ENCODE data around the gene TPGS2. TPM values are rescaled to one million over a fixed set of nuclear protein-coding genes. Genes with fewer than 3 reads are reported as not detected.

The TPGS2 gene
- total RNA-seq, 4 donors from 2014 or later: 53.7 to 130 (median 95.6) TPM

DNA sequence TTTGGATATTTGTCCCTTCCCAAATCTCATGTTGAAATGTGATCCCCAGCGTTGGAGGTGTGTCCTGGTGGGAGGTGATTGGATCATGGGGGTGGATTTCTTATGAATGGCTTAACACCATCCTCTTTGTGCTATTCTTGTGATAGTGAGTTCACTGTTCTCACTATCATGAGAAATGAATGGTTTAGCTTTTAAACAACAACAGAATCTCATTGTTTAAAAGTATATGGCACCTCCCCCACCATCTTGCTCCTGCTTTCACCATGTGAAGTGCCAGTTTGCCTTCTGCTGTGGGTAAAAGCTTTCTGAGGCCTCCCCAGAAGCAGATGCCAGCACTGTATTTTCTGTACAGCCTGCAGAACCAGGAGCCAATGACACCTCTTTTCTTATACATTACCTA, 38.3 kb upstream of the TPGS2 start:
- H3K27ac ChIP-seq: no peak overlapping the region
- 83 to 100% methylated on average over 1 of the region's 1 CpG for WGBS, 2 donors (ENCODE audit: low coverage in 1 of 2)

DNA sequence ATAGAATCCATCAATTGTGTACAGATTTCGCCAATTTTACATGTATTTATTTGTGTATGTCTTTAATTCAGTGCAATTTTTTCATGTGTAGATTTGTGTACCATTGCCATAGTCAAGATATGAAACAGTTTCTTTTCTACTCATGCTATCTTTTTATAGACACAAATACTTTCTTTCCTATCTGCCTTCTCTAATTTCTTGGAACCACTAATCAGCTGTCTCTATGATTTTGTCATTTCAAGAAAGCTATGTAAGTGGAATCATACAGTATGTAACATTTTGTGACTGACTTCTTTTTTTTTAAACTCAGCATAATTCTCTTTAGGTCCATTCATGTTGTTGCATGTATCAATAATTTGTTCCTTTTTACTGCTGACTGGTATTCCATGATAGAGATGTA, 33.4 kb upstream of the TPGS2 start:
- DNase-seq: no peak
- H3K27ac ChIP-seq: no peak overlapping the region
- no peaks in the 10 kb centered on the region for H3K27me3 ChIP-seq
- no peak overlapping the region for H3K4me3 ChIP-seq
- H3K4me1 ChIP-seq: no peaks in the 10 kb centered on the region
- no peaks in the 10 kb centered on the region for H3K9me3 ChIP-seq
- intact Hi-C loops (cut with DNase I; ENCODE audit: low total_unique reads): no loop called here
- in situ Hi-C loops (cut with MboI; ENCODE audit: low pct_ligation_motif_present in 1 of 4, low pct_unique_long_range_greater_than_20kb in 1 of 4, low sequenced_read_pairs in 3 of 4): no loop called here
- no peaks in the 10 kb centered on the region for H3K36me3 ChIP-seq
- TF ChIP-seq, protein P1, sequence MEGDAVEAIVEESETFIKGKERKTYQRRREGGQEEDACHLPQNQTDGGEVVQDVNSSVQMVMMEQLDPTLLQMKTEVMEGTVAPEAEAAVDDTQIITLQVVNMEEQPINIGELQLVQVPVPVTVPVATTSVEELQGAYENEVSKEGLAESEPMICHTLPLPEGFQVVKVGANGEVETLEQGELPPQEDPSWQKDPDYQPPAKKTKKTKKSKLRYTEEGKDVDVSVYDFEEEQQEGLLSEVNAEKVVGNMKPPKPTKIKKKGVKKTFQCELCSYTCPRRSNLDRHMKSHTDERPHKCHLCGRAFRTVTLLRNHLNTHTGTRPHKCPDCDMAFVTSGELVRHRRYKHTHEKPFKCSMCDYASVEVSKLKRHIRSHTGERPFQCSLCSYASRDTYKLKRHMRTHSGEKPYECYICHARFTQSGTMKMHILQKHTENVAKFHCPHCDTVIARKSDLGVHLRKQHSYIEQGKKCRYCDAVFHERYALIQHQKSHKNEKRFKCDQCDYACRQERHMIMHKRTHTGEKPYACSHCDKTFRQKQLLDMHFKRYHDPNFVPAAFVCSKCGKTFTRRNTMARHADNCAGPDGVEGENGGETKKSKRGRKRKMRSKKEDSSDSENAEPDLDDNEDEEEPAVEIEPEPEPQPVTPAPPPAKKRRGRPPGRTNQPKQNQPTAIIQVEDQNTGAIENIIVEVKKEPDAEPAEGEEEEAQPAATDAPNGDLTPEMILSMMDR (IDR thresholded peaks at IDR 0.05): no peak
- 67 to 98% methylated on average over 1 of the region's 1 CpG for WGBS, 2 donors (ENCODE audit: low coverage in 1 of 2)

More for the DNA sequence above, 38.3 kb upstream of the TPGS2 start:
- DNase-seq: no peak
- Histone ChIP-seq H3K27me3 (no peaks in the 10 kb centered on the region), H3K9me3 (no peaks in the 10 kb centered on the region), H3K4me3 (no peak overlapping the region), H3K4me1 (no peaks in the 10 kb centered on the region), H3K36me3 (no peaks in the 10 kb centered on the region)
- in situ Hi-C loops (cut with MboI; ENCODE audit: low pct_ligation_motif_present in 1 of 4, low pct_unique_long_range_greater_than_20kb in 1 of 4, low sequenced_read_pairs in 3 of 4): no loop called here
- TF ChIP-seq EP300 (IDR thresholded peaks at IDR 0.05; ENCODE audit: low read depth) (no peak), POLR2AphosphoS5 (IDR thresholded peaks at IDR 0.05) (no peak), POLR2A (IDR thresholded peaks at IDR 0.05) (no peak)
- TF ChIP-seq, protein P1 (IDR thresholded peaks at IDR 0.05): no peak
- intact Hi-C loops (cut with DNase I; ENCODE audit: low total_unique reads): no loop called here

DNA sequence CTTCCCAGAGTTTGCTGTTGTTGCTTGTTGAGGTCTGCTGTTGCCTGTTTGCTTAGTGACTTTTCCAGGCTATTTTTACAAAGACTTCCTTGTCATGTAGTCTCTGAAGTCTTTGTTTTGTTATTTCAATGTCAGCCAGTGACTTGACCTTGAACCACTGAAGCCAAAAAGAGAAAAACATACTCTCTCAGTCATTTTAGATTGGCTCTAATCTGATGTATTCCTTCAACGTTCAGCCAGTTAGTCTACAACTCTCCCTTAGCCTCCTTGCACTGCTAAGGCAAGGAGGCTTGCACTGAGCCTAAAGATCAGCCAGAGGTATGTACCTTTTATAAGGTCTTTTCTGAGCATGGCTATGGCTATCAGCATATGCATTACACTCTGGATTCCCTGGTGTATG, 28.0 kb upstream of the TPGS2 start:
- in situ Hi-C loops (cut with MboI; ENCODE audit: low pct_ligation_motif_present in 1 of 4, low pct_unique_long_range_greater_than_20kb in 1 of 4, low sequenced_read_pairs in 3 of 4) (no loop called here), intact Hi-C loops (cut with DNase I; ENCODE audit: low total_unique reads) (no loop called here)
- H3K4me1 ChIP-seq: no peaks in the 10 kb centered on the region
- H3K4me3 ChIP-seq: no peak overlapping the region
- H3K27ac ChIP-seq: no peak overlapping the region
- WGBS, 2 donors (ENCODE audit: low coverage in 1 of 2): 41 to 67% methylated on average over 1 of the region's 1 CpG
- peaks cover 0 to 7% (median 1%) of the 10 kb centered on the region in 4 donors for H3K36me3 ChIP-seq
- TF ChIP-seq EP300 (IDR thresholded peaks at IDR 0.05; ENCODE audit: low read depth) (no peak), POLR2AphosphoS5 (IDR thresholded peaks at IDR 0.05) (no peak), POLR2A (IDR thresholded peaks at IDR 0.05) (no peak)
- TF ChIP-seq, protein P1 (IDR thresholded peaks at IDR 0.05): no peak
- H3K27me3 ChIP-seq: no peaks in the 10 kb centered on the region
- DNase-seq: no peak
- peaks cover 1 to 3% of the 10 kb centered on the region in 2 donors for H3K9me3 ChIP-seq

DNA sequence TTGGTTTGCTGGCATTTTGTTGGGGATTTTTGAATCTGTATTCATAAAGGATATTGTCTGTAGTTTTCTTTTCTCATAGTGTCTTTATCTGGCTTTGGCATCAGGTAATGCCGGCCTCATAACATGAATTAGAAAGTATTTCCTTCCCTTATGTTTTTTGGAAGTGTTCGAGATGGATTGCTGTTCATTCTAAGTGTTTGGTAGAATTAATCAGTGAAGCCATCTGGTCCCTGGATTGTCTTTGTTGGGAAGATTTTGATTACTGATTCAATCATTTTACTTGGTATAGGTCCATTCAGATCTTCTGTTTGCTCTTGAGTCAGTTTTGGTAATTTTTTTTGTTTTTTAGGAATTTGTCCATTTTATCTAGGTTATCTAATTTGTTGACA, 22.4 kb upstream of the TPGS2 start:
- intact Hi-C loops (cut with DNase I; ENCODE audit: low total_unique reads): no loop called here
- in situ Hi-C loops (cut with MboI; ENCODE audit: low pct_ligation_motif_present in 1 of 4, low pct_unique_long_range_greater_than_20kb in 1 of 4, low sequenced_read_pairs in 3 of 4): no loop called here
- peaks cover 0 to 7% (median 3%) of the 10 kb centered on the region in 4 donors for H3K36me3 ChIP-seq
- WGBS, 2 donors (ENCODE audit: low coverage in 1 of 2): 82 to 95% methylated on average over 2 of the region's 2 CpGs
- DNase-seq: no peak
- H3K27me3 ChIP-seq: no peaks in the 10 kb centered on the region
- H3K27ac ChIP-seq: no peak overlapping the region
- H3K4me1 ChIP-seq: no peaks in the 10 kb centered on the region
- H3K9me3 ChIP-seq: peaks cover 2 to 5% of the 10 kb centered on the region in 2 donors
- no peak for TF ChIP-seq POLR2A (IDR thresholded peaks at IDR 0.05)
- no peak for TF ChIP-seq EP300 (IDR thresholded peaks at IDR 0.05; ENCODE audit: low read depth)
- TF ChIP-seq, protein P1 (IDR thresholded peaks at IDR 0.05): no peak
- TF ChIP-seq POLR2AphosphoS5 (IDR thresholded peaks at IDR 0.05): no peak
- H3K4me3 ChIP-seq: no peak overlapping the region
